ENCODE data around the gene CORO2A. TPM values are rescaled to one million over a fixed set of nuclear protein-coding genes. Genes with fewer than 3 reads are reported as not detected.
A peak's percentile ranks its signal among the peaks of the same experiment; 100 is the strongest.

CORO2A gene
- total and polyA plus RNA-seq, 2 of the 13 experiments (the other 11 are each of a cell fraction or from before 2014, with no cell fraction given), result 14.4 to 15.3 TPM

DNA sequence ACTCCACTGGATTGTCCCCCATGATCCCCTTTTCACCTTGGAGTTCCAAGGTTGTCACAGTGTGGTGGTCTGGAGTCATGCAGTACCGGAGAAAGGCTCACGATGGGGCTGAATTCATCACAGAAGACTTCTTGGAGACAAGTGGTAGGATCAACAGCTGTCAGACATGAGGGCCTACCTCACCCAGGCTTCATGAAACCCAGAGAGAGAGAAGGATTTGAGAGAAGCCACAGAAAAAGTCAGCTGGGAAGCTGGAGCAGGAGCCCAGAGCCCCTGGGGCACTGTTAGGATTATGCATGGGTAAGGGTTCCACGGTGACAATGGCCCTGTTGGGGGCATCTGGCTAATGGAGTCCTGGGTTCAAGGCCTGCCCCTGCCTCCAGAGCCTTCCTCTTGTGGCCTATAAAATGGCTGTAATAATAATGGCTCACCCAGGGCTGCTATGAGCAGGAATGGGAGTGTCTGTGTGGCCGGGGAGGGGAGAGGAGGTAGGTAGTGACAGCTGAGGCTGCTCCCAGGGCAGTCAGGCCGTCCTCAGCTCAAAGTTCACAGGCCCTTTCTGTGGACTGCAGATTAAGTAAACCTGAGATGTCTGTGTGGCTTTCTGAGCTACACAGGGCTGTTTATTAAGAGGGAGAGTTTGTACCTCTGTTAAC lies 74.3 kb downstream of the CORO2A start:
- Histone ChIP-seq H3K4me2 (ENCODE audit: low read depth, low read length) (peak overlapping the region; percentile 76), H3K4me3 (replicated peaks in 1 of 3; ENCODE audit: insufficient read depth in 1 of 3, low read depth in 2 of 3, low read length in 3 of 3) (peak overlapping the region; percentile 57 to 87 (median 81)), H3K36me3 (replicated peaks in 1 of 2; ENCODE audit: control insufficient read depth in 1 of 2, insufficient read depth in 2 of 2, low read length in 2 of 2) (no peaks in the 10 kb centered on the region), H3K27me3 (ENCODE audit: control insufficient read depth in 1 of 2, insufficient read depth in 2 of 2, low read length in 2 of 2) (no peaks in the 10 kb centered on the region), H3K4me1 (ENCODE audit: insufficient read depth, low read length) (peaks cover 19% of the 10 kb centered on the region), H3K9ac (ENCODE audit: insufficient read depth, low read depth, low read length) (peak overlapping the region; percentile 60), H4K20me1 (ENCODE audit: insufficient read depth, low read length) (no peaks in the 10 kb centered on the region), H3K9me3 (ENCODE audit: low read length) (no peaks in the 10 kb centered on the region), H2AFZ (ENCODE audit: low read length) (no peak overlapping the region), H3K79me2 (ENCODE audit: insufficient read depth, low read length) (peaks cover 4% of the 10 kb centered on the region), H3K27ac (ENCODE audit: extremely low read length, insufficient read depth, low read length) (peak overlapping the region; percentile 81)
- DNase-seq (ENCODE audit: low spot score) (peak; percentile 82), FAIRE-seq (peak; percentile 70), ATAC-seq (peak; percentile 86)
- in situ Hi-C loops (cut with HindIII; ENCODE audit: extremely low pct_ligation_motif_present, low pct_unique_long_range_greater_than_20kb) (loop anchor here (5.0 kb wide), 1 partner anchor 74 kb away; the partner anchor contains the start of gene CORO2A), intact Hi-C loops (cut with micrococcal nuclease; ENCODE audit: unreplicated experiment) (loop anchor here (2.0 to 10.0 kb wide), 2 partner anchors 47 to 147 kb away; no protein-coding TSS in a partner anchor)
- WGBS (ENCODE audit: low lambda C conversion rate), result 32% methylated on average over 5 of the region's 5 CpGs
- TSS peak; percentile 44 for BruUV-seq (replicated peaks)
- ChIA-PET POLR2A (interaction anchor here (0.8 to 3.4 kb wide), 15 partner anchors 8 to 138 kb away, joined by 3 to 27 read pairs (median 7); partner anchors contain the start of genes CORO2A, NANS and TBC1D2), CTCF (ENCODE audit: low intra/inter-chr PET ratio, low total read pairs) (no interaction called here)
- TF ChIP-seq U2AF1 (optimal IDR thresholded peaks at IDR 0.05; ENCODE audit: low read depth, low read length) (no peak), KMT2B (CRISPR knock-in tag; IDR thresholded peaks at IDR 0.05) (0 out of 2 replicates have a peak, but pooled peaks have one; percentile 27), TAF15 (IDR thresholded peaks at IDR 0.05; ENCODE audit: low read depth, low read length, poor library complexity, severe bottlenecking) (no peak), ARNT (IDR thresholded peaks at IDR 0.05) (no peak), ZNF275 (CRISPR knock-in tag; IDR thresholded peaks at IDR 0.05; ENCODE audit: borderline replicate concordance) (no peak), DMTF1 (CRISPR knock-in tag; IDR thresholded peaks at IDR 0.05) (no peak), ZBTB8A (CRISPR knock-in tag; IDR thresholded peaks at IDR 0.05; ENCODE audit: borderline replicate concordance, low read depth) (no peak), MAFG (CRISPR knock-in tag; IDR thresholded peaks at IDR 0.05) (no peak), FOXO4 (CRISPR knock-in tag; conservative IDR thresholded peaks at IDR 0.05) (no peak), RELA (CRISPR knock-in tag; IDR thresholded peaks at IDR 0.05) (no peak), BHLHE40 (IDR thresholded peaks at IDR 0.05; ENCODE audit: low read length) (no peak), ZBTB25 (CRISPR knock-in tag; IDR thresholded peaks at IDR 0.05) (no peak), ZNF724P (CRISPR knock-in tag; IDR thresholded peaks at IDR 0.05; ENCODE audit: borderline replicate concordance) (no peak), ZNF143 (CRISPR knock-in tag; IDR thresholded peaks at IDR 0.05) (no peak), NFYC (CRISPR knock-in tag; IDR thresholded peaks at IDR 0.05) (no peak)
- TF ChIP-seq, protein P1, sequence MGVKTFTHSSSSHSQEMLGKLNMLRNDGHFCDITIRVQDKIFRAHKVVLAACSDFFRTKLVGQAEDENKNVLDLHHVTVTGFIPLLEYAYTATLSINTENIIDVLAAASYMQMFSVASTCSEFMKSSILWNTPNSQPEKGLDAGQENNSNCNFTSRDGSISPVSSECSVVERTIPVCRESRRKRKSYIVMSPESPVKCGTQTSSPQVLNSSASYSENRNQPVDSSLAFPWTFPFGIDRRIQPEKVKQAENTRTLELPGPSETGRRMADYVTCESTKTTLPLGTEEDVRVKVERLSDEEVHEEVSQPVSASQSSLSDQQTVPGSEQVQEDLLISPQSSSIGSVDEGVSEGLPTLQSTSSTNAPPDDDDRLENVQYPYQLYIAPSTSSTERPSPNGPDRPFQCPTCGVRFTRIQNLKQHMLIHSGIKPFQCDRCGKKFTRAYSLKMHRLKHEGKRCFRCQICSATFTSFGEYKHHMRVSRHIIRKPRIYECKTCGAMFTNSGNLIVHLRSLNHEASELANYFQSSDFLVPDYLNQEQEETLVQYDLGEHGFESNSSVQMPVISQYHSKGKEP (CRISPR knock-in tag; IDR thresholded peaks at IDR 0.05), result no peak

All from HepG2 (cell line).